CD8-positive, alpha-beta memory T cell (primary cell): ENCODE measurements around the gene ERICH6. TPM values are rescaled to one million over a fixed set of nuclear protein-coding genes. Genes with fewer than 3 reads are reported as not detected.

Experiments
- CTCF ChIA-PET: fragments of 350-600 bp; sonication (Branson Sonifier 250); formaldehyde crosslinking; loops from one replicate; lab custom pipeline; 2021; ENCODE audit warnings: antibody characterized with exemption; lab: Charles Lee
- POLR2A ChIA-PET: fragments of 350-600 bp; sonication (Branson Sonifier 250); formaldehyde crosslinking; loops from one replicate; lab custom pipeline; 2021; ENCODE audit warnings: antibody characterized with exemption; lab: Charles Lee
- DNase-seq, 5 donors: peaks; one replicate each; pipeline versions ENCODE4 v3.0.0 to v3.0.0-alpha.2; 2020 to 2022; ENCODE audit warnings: mixed read lengths in 1 of 5
- H3K27ac ChIP-seq: one replicate; pipeline ENCODE4 v1.7.0; 2013; ENCODE audit warnings: low read depth, mild to moderate bottlenecking, low read length, moderate library complexity
- H3K27me3 ChIP-seq: 2 replicates; pipeline ENCODE4 v1.7.0; 2013; ENCODE audit warnings: low read length, mild to moderate bottlenecking; ENCODE audit not compliant: insufficient read depth, poor library complexity, severe bottlenecking
- H3K36me3 ChIP-seq: 2 replicates; pipeline ENCODE4 v1.7.0; 2013; ENCODE audit warnings: mild to moderate bottlenecking, low read length, moderate library complexity; ENCODE audit not compliant: insufficient read depth
- H3K4me1 ChIP-seq: 2 replicates; pipeline ENCODE4 v1.7.0; 2013; ENCODE audit warnings: mild to moderate bottlenecking, low read length, moderate library complexity; ENCODE audit not compliant: insufficient read depth
- H3K4me3 ChIP-seq: 2 replicates; pipeline ENCODE4 v1.7.0; 2013; ENCODE audit warnings: mild to moderate bottlenecking, low read length
- H3K9me3 ChIP-seq: 2 replicates; pipeline ENCODE4 v1.7.0; 2013; ENCODE audit warnings: mild to moderate bottlenecking, low read length
- H3K27ac Mint-ChIP-seq, 8 donors: one replicate each; pipeline ENCODE4 v1.8.0; 2020 to 2021; ENCODE audit warnings: mixed read lengths in 8 of 8, mild to moderate bottlenecking in 6 of 8, inconsistent platforms in 3 of 8, moderate library complexity in 3 of 8
- H3K27me3 Mint-ChIP-seq, 2 donors: one replicate each; pipeline ENCODE4 v1.8.0; 2020 to 2021; ENCODE audit warnings: mixed read lengths in 2 of 2, mild to moderate bottlenecking in 1 of 2, moderate library complexity in 1 of 2
- H3K36me3 Mint-ChIP-seq, 3 donors: one replicate each; pipeline ENCODE4 v1.8.0; 2020 to 2021; ENCODE audit warnings: mixed read lengths in 3 of 3, inconsistent platforms in 1 of 3, mild to moderate bottlenecking in 1 of 3
- H3K4me1 Mint-ChIP-seq, 3 donors: one replicate each; pipeline ENCODE4 v1.8.0; 2020 to 2021; ENCODE audit warnings: mixed read lengths in 3 of 3, inconsistent platforms in 1 of 3, mild to moderate bottlenecking in 1 of 3
- H3K4me3 Mint-ChIP-seq, 7 donors: one replicate each; pipeline ENCODE4 v1.8.0; 2020 to 2021; ENCODE audit warnings: mixed read lengths in 7 of 7, mild to moderate bottlenecking in 6 of 7, moderate library complexity in 4 of 7, inconsistent platforms in 2 of 7
- H3K9me3 Mint-ChIP-seq, 5 donors: one replicate each; pipeline ENCODE4 v1.8.0; 2020 to 2022; ENCODE audit warnings: mixed read lengths in 5 of 5, mild to moderate bottlenecking in 3 of 5, moderate library complexity in 2 of 5, inconsistent platforms in 1 of 5
- polyA plus RNA-seq: library from polyadenylated mRNA; unstranded; fragments of 300-500 nt; fragmentation: Illumina TruSeq; gene quantifications from one replicate; pipeline ENCODE4 v1.2.3, GENCODE V29; 2021
- total RNA-seq, 2 experiments: library from RNA; stranded (reverse); gene quantifications; one replicate each; pipeline ENCODE4 v1.2.3, GENCODE V29; 2021

The ERICH6 gene
- total RNA-seq (under 1 TPM in 1 of 2 experiments, not detected in 1; 0.39 TPM), polyA plus RNA-seq (not detected)

DNA sequence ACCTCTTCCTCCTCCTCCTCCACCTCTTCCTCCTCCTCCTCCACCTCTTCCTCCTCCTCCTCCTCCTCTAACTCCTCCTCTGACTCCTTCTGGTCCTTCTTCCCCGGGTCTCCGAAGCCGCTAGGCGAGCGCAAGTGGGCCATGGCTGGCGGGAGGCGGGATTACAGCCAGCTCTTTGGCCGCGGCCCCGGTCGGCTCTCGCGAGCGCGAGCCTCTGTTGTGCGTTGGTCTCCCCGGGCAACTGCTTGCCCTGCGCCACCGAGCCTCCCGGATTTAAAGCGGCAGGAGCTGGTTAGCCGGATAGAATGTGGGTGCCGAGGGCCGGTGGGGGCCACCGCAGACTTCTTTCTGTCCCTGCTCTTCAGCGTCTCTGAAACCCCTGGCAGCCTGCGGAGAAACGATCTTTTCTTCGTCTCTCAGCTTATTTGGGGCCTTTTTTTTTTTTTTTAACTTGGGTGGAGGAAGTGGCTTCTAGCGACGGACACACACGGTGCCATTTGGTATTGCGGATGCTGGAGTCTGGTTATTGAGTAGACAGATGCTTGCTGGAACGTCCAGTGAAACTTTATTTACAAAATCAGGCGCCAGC is at the start of gene ERICH6:
Gene ERICH6 (minus strand): TSS at position 165 of the 589 bp plus-strand sequence. CDS start 22 bp downstream, at position 143.
- H3K27me3 ChIP-seq, result no peaks in the 10 kb centered on the region
- H3K4me1 Mint-ChIP-seq, result peaks cover 19 to 33% (median 20%) of the 10 kb centered on the region in 3 donors
- CTCF ChIA-PET, result interaction anchor here (0.7 to 2.0 kb wide), 11 partner anchors 13 to 175 kb away, joined by 3 to 10 read pairs (median 4); partner anchors contain the start of genes SELENOT and SIAH2

DNA sequence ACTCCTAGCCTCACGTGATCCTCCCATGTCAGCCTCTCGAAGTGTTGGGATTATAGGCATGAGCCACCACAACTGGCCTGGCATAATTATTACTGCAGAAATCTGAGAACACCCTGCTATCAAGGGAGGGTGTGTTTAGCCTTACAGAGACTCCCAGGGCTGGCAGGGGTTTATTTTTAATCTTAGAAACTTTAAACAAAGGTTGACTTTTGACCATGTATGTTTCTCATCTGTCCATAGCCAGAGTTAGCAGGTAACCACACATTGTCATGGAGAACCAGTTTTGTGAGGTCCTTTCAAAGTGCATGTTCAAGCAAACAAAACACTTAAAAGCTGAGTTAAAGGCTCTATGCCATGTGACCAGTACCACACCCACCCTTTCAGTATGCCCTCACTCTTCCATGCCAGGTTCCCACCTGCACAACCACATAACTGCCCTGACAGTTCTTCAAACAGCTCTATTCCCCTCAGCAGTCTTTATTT is 48.1 kb upstream of the ERICH6 start:
- no peaks in the 10 kb centered on the region for H3K27me3 Mint-ChIP-seq
- Histone ChIP-seq H3K36me3 (no peaks in the 10 kb centered on the region), H3K4me3 (no peak overlapping the region), H3K9me3 (no peaks in the 10 kb centered on the region), H3K4me1 (peaks cover 24% of the 10 kb centered on the region), H3K27ac (no peak overlapping the region), H3K27me3 (no peaks in the 10 kb centered on the region)
- POLR2A ChIA-PET, result no interaction called here
- DNase-seq, result no peak
- H3K4me3 Mint-ChIP-seq, result no peak overlapping the region
- no peaks in the 10 kb centered on the region for H3K9me3 Mint-ChIP-seq
- H3K27ac Mint-ChIP-seq, result peak overlapping the region in 2 of 8 donors; percentile 8 to 60
- CTCF ChIA-PET, result interaction anchor here (1.7 kb wide), 1 partner anchor 10 kb away, joined by 6 read pairs; no protein-coding TSS in a partner anchor
- H3K4me1 Mint-ChIP-seq, result peaks cover 69 to 94% (median 84%) of the 10 kb centered on the region in 3 donors
- peaks cover 0 to 51% (median 11%) of the 10 kb centered on the region in 3 donors for H3K36me3 Mint-ChIP-seq

More for the DNA sequence above, at the start of gene ERICH6:
- Mint-ChIP-seq H3K27me3 (peaks cover 0 to 11% of the 10 kb centered on the region in 2 donors), H3K4me3 (peak within 1 kb of the TSS; percentile 91 to 99 (median 97)), H3K27ac (peak within 1 kb of the TSS; percentile 82 to 99 (median 98)), H3K36me3 (peaks cover 11 to 22% (median 22%) of the 10 kb centered on the region in 3 donors), H3K9me3 (peaks cover 0 to 4% (median 0%) of the 10 kb centered on the region in 5 donors)
- Histone ChIP-seq H3K27ac (peak within 1 kb of the TSS; percentile 91), H3K4me3 (peak within 1 kb of the TSS; percentile 86), H3K9me3 (no peaks in the 10 kb centered on the region), H3K36me3 (peaks cover 3% of the 10 kb centered on the region), H3K4me1 (peaks cover 10% of the 10 kb centered on the region)
- DNase-seq, result peak; percentile 61 to 86 (median 80)
- POLR2A ChIA-PET, result interaction anchor here (0.5 to 3.4 kb wide), 6 partner anchors 59 to 463 kb away, joined by 3 to 60 read pairs (median 6); partner anchors contain the start of genes EIF2A, SELENOT, SERP1 and SIAH2

DNA sequence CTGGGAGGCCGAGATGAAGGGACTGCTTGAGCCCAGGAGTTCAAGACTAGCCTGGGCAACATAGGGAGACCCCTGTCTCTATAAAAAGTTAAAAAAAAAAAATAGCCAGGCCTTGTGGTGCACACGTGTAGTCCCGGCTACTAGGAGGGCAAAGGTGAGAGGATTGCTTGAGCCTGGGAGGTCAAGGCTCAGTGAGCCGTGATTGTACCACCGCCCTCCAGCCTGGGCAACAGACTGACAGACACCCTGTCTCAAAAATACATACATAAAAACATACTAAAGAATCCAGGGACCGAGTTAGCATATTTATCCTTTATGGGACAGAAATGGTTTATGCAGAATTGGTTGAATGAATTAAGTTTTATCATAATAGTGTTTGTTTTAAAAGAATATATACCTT is 45.5 kb upstream of the ERICH6 start:
- no peak for DNase-seq
- H3K4me1 ChIP-seq, result peaks cover 23% of the 10 kb centered on the region
- no peak overlapping the region for H3K4me3 Mint-ChIP-seq
- peak overlapping the region in 3 of 8 donors; percentile 24 to 54 (median 48) for H3K27ac Mint-ChIP-seq
- H3K4me1 Mint-ChIP-seq, result peaks cover 76 to 94% (median 91%) of the 10 kb centered on the region in 3 donors
- ChIA-PET CTCF (no interaction called here), POLR2A (interaction anchor here (1.0 kb wide), 2 partner anchors 12 to 15 kb away, joined by 3 read pairs; no protein-coding TSS in a partner anchor)
- H3K36me3 Mint-ChIP-seq, result peaks cover 0 to 40% (median 9%) of the 10 kb centered on the region in 3 donors
- H3K9me3 Mint-ChIP-seq, result no peaks in the 10 kb centered on the region
- H3K4me3 ChIP-seq, result no peak overlapping the region
- H3K36me3 ChIP-seq, result no peaks in the 10 kb centered on the region
- H3K27me3 Mint-ChIP-seq, result no peaks in the 10 kb centered on the region
- H3K27ac ChIP-seq, result no peak overlapping the region
- H3K9me3 ChIP-seq, result no peaks in the 10 kb centered on the region
- H3K27me3 ChIP-seq, result no peaks in the 10 kb centered on the region

DNA sequence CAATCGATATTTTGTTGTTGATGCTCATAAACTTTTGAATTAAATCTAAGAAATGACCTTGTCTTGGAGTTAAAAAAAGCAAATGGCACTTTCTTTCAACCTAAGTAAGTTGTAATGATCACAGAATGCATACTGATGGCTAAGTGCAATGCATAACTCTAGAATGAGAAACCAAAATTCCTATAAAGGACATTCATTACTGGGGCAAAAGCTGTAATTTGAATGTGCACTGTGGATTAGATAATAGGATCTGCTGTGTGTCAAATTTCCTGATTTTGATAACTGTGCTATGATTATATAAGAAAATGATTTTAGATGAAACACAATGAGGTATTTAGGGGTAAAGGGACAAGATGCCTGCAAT is 44.9 kb upstream of the ERICH6 start:
- ChIA-PET CTCF (no interaction called here), POLR2A (interaction anchor here (1.0 kb wide), 1 partner anchor 15 kb away, joined by 3 read pairs; no protein-coding TSS in a partner anchor)
- DNase-seq, result no peak
- no peaks in the 10 kb centered on the region for H3K27me3 ChIP-seq
- Mint-ChIP-seq H3K4me1 (peaks cover 75 to 94% (median 91%) of the 10 kb centered on the region in 3 donors), H3K27ac (peak overlapping the region in 3 of 8 donors; percentile 22 to 63 (median 29)), H3K4me3 (no peak overlapping the region), H3K27me3 (no peaks in the 10 kb centered on the region), H3K36me3 (peaks cover 0 to 35% (median 7%) of the 10 kb centered on the region in 3 donors), H3K9me3 (no peaks in the 10 kb centered on the region)
- H3K4me1 ChIP-seq, result peaks cover 18% of the 10 kb centered on the region
- H3K4me3 ChIP-seq, result no peak overlapping the region
- H3K36me3 ChIP-seq, result no peaks in the 10 kb centered on the region
- H3K9me3 ChIP-seq, result no peaks in the 10 kb centered on the region
- no peak overlapping the region for H3K27ac ChIP-seq

DNA sequence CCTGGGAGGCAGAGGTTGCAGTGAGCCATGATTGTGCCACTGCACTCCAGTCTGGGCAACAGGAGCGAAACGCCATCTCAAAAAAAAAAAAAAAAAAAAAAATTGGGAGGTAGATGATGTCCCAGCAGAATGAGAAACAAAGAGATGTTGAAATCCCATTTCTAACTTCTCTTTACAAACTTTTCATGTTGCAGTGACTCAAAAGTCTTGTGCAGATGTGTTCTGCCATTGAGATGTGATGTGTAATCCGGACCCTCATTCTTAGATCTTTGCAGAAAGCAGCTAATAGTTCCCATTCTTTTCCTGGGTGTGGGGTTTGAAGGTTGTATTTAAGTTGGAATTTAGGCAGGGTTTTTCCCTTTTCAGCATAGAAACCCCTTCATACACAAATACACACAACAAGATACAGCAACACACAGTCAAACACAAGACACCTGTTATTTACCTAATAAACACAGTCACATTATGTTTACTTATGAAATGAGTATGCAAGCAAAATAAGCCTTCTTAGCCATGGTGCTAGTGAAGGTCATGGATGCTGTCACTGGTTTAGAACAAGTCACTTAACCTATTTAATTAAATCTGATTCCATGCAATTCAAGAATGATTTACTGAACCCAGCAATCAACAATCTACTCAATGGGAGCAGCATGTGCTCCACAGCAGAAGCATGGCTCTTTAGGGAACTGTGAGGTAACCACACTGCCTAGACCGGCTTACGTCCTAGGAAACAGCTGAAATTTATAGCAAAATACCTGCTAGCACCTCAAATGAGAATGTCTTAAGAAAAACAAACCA is 44.4 kb upstream of the ERICH6 start:
- Histone ChIP-seq H3K27me3 (no peaks in the 10 kb centered on the region), H3K4me1 (peaks cover 17% of the 10 kb centered on the region), H3K9me3 (no peaks in the 10 kb centered on the region), H3K36me3 (no peaks in the 10 kb centered on the region), H3K27ac (no peak overlapping the region), H3K4me3 (no peak overlapping the region)
- no peak overlapping the region for H3K4me3 Mint-ChIP-seq
- H3K4me1 Mint-ChIP-seq, result peaks cover 79 to 95% (median 94%) of the 10 kb centered on the region in 3 donors
- no peak for DNase-seq
- H3K36me3 Mint-ChIP-seq, result peaks cover 0 to 34% (median 7%) of the 10 kb centered on the region in 3 donors
- no peaks in the 10 kb centered on the region for H3K9me3 Mint-ChIP-seq
- peak overlapping the region in 3 of 8 donors; percentile 37 to 66 (median 66) for H3K27ac Mint-ChIP-seq
- CTCF ChIA-PET, result no interaction called here
- POLR2A ChIA-PET, result interaction anchor here (0.5 to 1.8 kb wide), 3 partner anchors 14 to 16 kb away, joined by 3 to 7 read pairs (median 4); partner anchors contain the start of gene SIAH2
- no peaks in the 10 kb centered on the region for H3K27me3 Mint-ChIP-seq

DNA sequence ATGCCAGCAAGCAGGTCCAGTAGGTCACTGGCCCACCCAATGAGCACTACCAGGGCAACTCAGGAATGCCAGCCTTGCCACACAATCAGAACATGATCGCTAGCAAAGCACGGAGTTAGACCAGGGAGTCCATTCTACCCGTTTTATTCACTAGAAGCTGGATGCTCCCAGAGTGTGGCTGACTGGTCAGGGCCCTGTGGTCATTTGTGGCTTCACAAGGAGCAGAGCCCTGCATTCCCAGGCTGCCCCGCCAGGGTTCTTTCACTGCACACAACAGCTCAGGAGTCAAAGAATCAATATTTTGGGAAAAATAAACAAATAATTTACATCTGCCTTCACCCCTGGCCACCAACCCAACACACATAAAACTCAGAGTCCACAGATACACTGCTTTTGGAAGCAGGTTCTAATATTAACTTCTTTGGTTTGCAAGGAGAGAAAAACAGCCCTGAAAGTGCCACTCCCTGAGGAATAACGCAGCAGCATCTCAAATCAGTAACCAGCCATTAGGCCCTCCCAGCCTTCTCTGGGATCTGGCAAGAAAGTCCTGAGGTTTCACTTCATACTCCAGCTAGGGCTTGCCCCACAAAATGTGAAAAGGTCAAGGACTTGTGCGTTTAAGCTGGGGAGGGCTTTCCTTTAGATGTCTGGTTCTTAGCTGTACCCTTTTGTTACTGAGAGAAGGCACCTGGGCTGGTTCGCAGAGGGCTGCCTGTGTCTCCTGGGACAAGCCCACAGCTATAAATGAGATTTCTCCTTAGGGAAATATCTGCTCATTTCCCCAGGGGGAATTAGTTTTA is 43.3 kb upstream of the ERICH6 start:
- ChIA-PET POLR2A (interaction anchor here (1.8 kb wide), 1 partner anchor 16 kb away, joined by 7 read pairs; the partner anchor contains the start of gene SIAH2), CTCF (interaction anchor here (1.3 to 1.9 kb wide), 2 partner anchors 17 to 26 kb away, joined by 4 to 9 read pairs; partner anchors contain the start of gene SIAH2)
- DNase-seq, result no peak
- Histone ChIP-seq H3K4me1 (peaks cover 10% of the 10 kb centered on the region), H3K9me3 (no peaks in the 10 kb centered on the region), H3K27me3 (no peaks in the 10 kb centered on the region), H3K4me3 (no peak overlapping the region), H3K27ac (no peak overlapping the region), H3K36me3 (no peaks in the 10 kb centered on the region)
- H3K4me3 Mint-ChIP-seq, result no peak overlapping the region
- no peaks in the 10 kb centered on the region for H3K9me3 Mint-ChIP-seq
- H3K36me3 Mint-ChIP-seq, result peaks cover 0 to 36% (median 13%) of the 10 kb centered on the region in 3 donors
- peak overlapping the region in 4 of 8 donors; percentile 40 to 78 (median 74) for H3K27ac Mint-ChIP-seq
- peaks cover 0 to 3% of the 10 kb centered on the region in 2 donors for H3K27me3 Mint-ChIP-seq
- peaks cover 74 to 94% (median 92%) of the 10 kb centered on the region in 3 donors for H3K4me1 Mint-ChIP-seq

DNA sequence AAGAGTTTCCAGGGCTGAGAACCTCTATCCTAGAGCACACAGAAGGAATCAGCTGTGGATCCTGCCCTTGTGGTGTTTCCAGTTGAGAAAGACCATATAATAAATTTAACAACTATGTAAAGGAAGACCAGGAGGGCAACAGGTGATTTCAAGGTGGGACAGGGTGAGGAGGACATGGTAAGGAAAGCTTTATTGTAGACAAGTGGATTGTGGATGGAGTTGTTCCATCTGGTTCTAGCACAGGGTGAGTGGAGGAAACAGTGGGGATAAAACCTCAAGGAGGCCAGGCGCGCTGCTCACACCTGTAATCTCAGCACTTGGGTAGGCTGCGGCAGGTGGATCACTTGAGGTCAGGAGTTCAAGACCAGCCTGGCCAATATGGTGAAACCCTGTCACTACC is 42.1 kb upstream of the ERICH6 start:
- ChIA-PET POLR2A (interaction anchor here (0.6 kb wide), 1 partner anchor 176 kb away, joined by 4 read pairs; no protein-coding TSS in a partner anchor), CTCF (interaction anchor here (1.3 to 1.9 kb wide), 2 partner anchors 18 to 25 kb away, joined by 4 to 9 read pairs; partner anchors contain the start of gene SIAH2)
- Mint-ChIP-seq H3K36me3 (peaks cover 0 to 41% (median 14%) of the 10 kb centered on the region in 3 donors), H3K9me3 (no peaks in the 10 kb centered on the region), H3K4me3 (no peak overlapping the region), H3K27ac (peak overlapping the region in 3 of 8 donors; percentile 63 to 83 (median 64)), H3K27me3 (peaks cover 0 to 3% of the 10 kb centered on the region in 2 donors), H3K4me1 (peaks cover 71 to 94% (median 91%) of the 10 kb centered on the region in 3 donors)
- H3K27ac ChIP-seq, result no peak overlapping the region
- no peaks in the 10 kb centered on the region for H3K9me3 ChIP-seq
- H3K36me3 ChIP-seq, result no peaks in the 10 kb centered on the region
- H3K27me3 ChIP-seq, result no peaks in the 10 kb centered on the region
- peaks cover 3% of the 10 kb centered on the region for H3K4me1 ChIP-seq
- no peak for DNase-seq
- H3K4me3 ChIP-seq, result no peak overlapping the region
